ENCODE measurements around the gene RUNX3. TPM values are rescaled to one million over a fixed set of nuclear protein-coding genes. Genes with fewer than 3 reads are reported as not detected.

Gene RUNX3
- polyA plus RNA-seq, 3 donors: 4.4 to 27.9 (median 6.7) TPM

DNA sequence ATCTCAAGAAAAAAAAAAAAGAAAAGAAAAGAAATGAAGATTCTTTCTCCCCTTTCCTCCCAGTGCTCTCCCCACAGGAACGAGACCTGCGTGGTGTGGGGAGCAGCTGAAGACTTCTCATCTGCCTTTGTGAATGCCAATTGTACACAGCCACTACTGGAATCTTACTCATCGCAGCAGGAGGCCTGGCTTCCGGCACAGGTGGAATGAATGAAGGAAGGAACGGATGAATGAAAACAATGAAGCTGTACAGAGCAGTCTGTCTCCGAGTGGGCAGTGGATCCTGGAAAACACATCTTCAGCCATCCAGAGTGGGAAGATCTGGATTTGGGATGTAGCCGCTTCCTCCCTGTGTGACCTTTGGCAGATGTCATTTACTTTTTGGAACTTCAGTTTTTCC lies 64.9 kb downstream of the RUNX3 start:
- Histone ChIP-seq H3K9me3 (replicated peaks in 1 of 2; ENCODE audit: control insufficient read depth in 1 of 2, insufficient read depth in 1 of 2, low read length in 2 of 2) (no peaks in the 10 kb centered on the region), H4K20me1 (ENCODE audit: insufficient read depth, low read length) (no peaks in the 10 kb centered on the region), H2AFZ (ENCODE audit: insufficient read depth, low read depth, low read length, poor library complexity, severe bottlenecking) (no peak overlapping the region), H3K4me3 (replicated peaks in 1 of 3; ENCODE audit: low read depth in 2 of 3, low read length in 3 of 3) (no peak overlapping the region), H3K79me2 (ENCODE audit: insufficient read depth, low read length) (no peaks in the 10 kb centered on the region), H3K9ac (ENCODE audit: insufficient read depth, low read length, poor library complexity, severe bottlenecking) (no peak overlapping the region), H3K27ac (ENCODE audit: low read depth in 1 of 2, low read length in 2 of 2) (no peak overlapping the region), H3K27me3 (ENCODE audit: control insufficient read depth in 2 of 2, insufficient read depth in 2 of 2, low read length in 2 of 2) (peaks cover 0 to 8% of the 10 kb centered on the region in 2 donors), H3K36me3 (replicated peaks in 1 of 2; ENCODE audit: control insufficient read depth in 1 of 2, insufficient read depth in 2 of 2, low read length in 2 of 2) (no peaks in the 10 kb centered on the region), H3K4me1 (ENCODE audit: control insufficient read depth in 1 of 2, insufficient read depth in 2 of 2, low read length in 2 of 2) (peaks cover 21 to 22% of the 10 kb centered on the region in 2 donors), H3K4me2 (replicated peaks; ENCODE audit: extremely low read depth, low read length, poor library complexity, severe bottlenecking) (no peak overlapping the region)
- H3K4me3 Mint-ChIP-seq: peak overlapping the region in 1 of 2 donors; percentile 55
- 96% methylated on average over 3 of the region's 7 CpGs for WGBS (ENCODE audit: insufficient coverage)
- H3K9me3 Mint-ChIP-seq: peaks cover 0 to 2% (median 0%) of the 10 kb centered on the region in 7 donors
- H3K27me3 Mint-ChIP-seq (ENCODE audit: low read depth in 3 of 3): peaks cover 24 to 45% (median 33%) of the 10 kb centered on the region in 3 donors
- H3K27ac Mint-ChIP-seq: no peak overlapping the region
- TF ChIP-seq, protein P1, sequence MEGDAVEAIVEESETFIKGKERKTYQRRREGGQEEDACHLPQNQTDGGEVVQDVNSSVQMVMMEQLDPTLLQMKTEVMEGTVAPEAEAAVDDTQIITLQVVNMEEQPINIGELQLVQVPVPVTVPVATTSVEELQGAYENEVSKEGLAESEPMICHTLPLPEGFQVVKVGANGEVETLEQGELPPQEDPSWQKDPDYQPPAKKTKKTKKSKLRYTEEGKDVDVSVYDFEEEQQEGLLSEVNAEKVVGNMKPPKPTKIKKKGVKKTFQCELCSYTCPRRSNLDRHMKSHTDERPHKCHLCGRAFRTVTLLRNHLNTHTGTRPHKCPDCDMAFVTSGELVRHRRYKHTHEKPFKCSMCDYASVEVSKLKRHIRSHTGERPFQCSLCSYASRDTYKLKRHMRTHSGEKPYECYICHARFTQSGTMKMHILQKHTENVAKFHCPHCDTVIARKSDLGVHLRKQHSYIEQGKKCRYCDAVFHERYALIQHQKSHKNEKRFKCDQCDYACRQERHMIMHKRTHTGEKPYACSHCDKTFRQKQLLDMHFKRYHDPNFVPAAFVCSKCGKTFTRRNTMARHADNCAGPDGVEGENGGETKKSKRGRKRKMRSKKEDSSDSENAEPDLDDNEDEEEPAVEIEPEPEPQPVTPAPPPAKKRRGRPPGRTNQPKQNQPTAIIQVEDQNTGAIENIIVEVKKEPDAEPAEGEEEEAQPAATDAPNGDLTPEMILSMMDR (IDR thresholded peaks at IDR 0.05): no peak
- no peak for DNase-seq
- intact Hi-C loops (cut with micrococcal nuclease): no loop called here
- peaks cover 24% of the 10 kb centered on the region for H3K4me1 Mint-ChIP-seq
- no peaks in the 10 kb centered on the region for H3K36me3 Mint-ChIP-seq

DNA sequence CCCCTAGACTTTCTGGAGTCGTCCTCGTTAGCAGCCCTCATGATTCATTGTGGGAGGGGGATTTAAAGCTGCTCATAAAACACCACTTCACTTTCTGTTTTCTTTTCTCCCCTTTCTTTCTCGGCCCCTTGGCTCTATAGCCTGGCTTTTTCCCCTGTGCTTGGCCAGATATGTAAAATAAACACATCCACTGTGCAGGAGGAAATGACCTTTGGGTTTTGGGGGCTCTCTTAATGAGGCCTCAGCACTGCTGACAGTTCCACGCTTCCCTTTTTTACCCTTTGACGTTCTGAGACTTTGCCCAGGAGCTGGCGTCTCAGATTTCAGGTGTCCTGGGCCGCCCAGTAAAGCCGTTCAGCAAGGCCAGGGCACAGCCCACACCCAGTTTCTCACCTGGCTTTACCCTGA lies 65.7 kb downstream of the RUNX3 start:
- H3K9me3 ChIP-seq (replicated peaks in 1 of 2; ENCODE audit: control insufficient read depth in 1 of 2, insufficient read depth in 1 of 2, low read length in 2 of 2): no peaks in the 10 kb centered on the region
- WGBS (ENCODE audit: insufficient coverage): 3% methylated on average over 5 of the region's 8 CpGs
- no peaks in the 10 kb centered on the region for H3K79me2 ChIP-seq (ENCODE audit: insufficient read depth, low read length)
- Mint-ChIP-seq H3K4me1 (peaks cover 18% of the 10 kb centered on the region), H3K9me3 (peaks cover 0 to 2% (median 0%) of the 10 kb centered on the region in 7 donors), H3K4me3 (peak overlapping the region; percentile 1 to 78), H3K27me3 (ENCODE audit: low read depth in 3 of 3) (peaks cover 21 to 44% (median 29%) of the 10 kb centered on the region in 3 donors), H3K36me3 (no peaks in the 10 kb centered on the region), H3K27ac (peak overlapping the region in 2 of 7 donors; percentile 21 to 67)
- H3K9ac ChIP-seq (ENCODE audit: insufficient read depth, low read length, poor library complexity, severe bottlenecking): peak overlapping the region; percentile 18
- H3K4me3 ChIP-seq (replicated peaks in 1 of 3; ENCODE audit: low read depth in 2 of 3, low read length in 3 of 3): no peak overlapping the region
- H2AFZ ChIP-seq (ENCODE audit: insufficient read depth, low read depth, low read length, poor library complexity, severe bottlenecking): peak overlapping the region; percentile 62
- H3K4me2 ChIP-seq (replicated peaks; ENCODE audit: extremely low read depth, low read length, poor library complexity, severe bottlenecking): peak overlapping the region; percentile 17
- intact Hi-C loops (cut with micrococcal nuclease): no loop called here
- H3K4me1 ChIP-seq (ENCODE audit: control insufficient read depth in 1 of 2, insufficient read depth in 2 of 2, low read length in 2 of 2): peaks cover 17 to 18% of the 10 kb centered on the region in 2 donors
- peaks cover 0 to 8% of the 10 kb centered on the region in 2 donors for H3K27me3 ChIP-seq (ENCODE audit: control insufficient read depth in 2 of 2, insufficient read depth in 2 of 2, low read length in 2 of 2)
- H3K36me3 ChIP-seq (replicated peaks in 1 of 2; ENCODE audit: control insufficient read depth in 1 of 2, insufficient read depth in 2 of 2, low read length in 2 of 2): no peaks in the 10 kb centered on the region
- peak in 1 of 3 donors; percentile 22 for DNase-seq
- no peaks in the 10 kb centered on the region for H4K20me1 ChIP-seq (ENCODE audit: insufficient read depth, low read length)
- TF ChIP-seq, protein P1 (IDR thresholded peaks at IDR 0.05): no peak
- H3K27ac ChIP-seq (ENCODE audit: low read depth in 1 of 2, low read length in 2 of 2): no peak overlapping the region
